D341Med (cell line): ENCODE results near the gene CNOT8.
"Not testable (repeated sequence)": the region's sequence is repeated elsewhere in the genome, so short reads cannot be mapped to it uniquely, and the experiment has no call there.

ENCODE experiments used
- DNase-seq: peaks from one replicate; pipeline ENCODE4 v3.0.0; 2012; ENCODE audit warnings: low spot score

Gene CNOT8

GRCh38 chr5:154865466-154866184 is 7.2 kb downstream of the CNOT8 start:
- DNase-seq: no peak

GRCh38 chr5:154866841-154867240 is 8.4 kb downstream of the CNOT8 start:
- no peak for DNase-seq

GRCh38 chr5:154868702-154869101 is 10.3 kb downstream of the CNOT8 start:
- peak; percentile 53 for DNase-seq

- no peak for DNase-seq
Measured at GRCh38 chr5:154871734-154872133, 13.3 kb downstream of the CNOT8 start.

GRCh38 chr5:154873791-154874331 is 15.4 kb downstream of the CNOT8 start:
- DNase-seq: no peak

GRCh38 chr5:154878642-154879335 is 20.4 kb downstream of the CNOT8 start:
- no peak for DNase-seq

GRCh38 chr5:154881986-154882385 is 23.6 kb downstream of the CNOT8 start:
- no peak for DNase-seq

- DNase-seq: no peak
Measured at GRCh38 chr5:154884424-154884823, 26.0 kb downstream of the CNOT8 start.

- DNase-seq: no peak
Measured at GRCh38 chr5:154885439-154885838, 27.0 kb downstream of the CNOT8 start.

- DNase-seq: no peak
Measured at GRCh38 chr5:154892369-154892771, 33.9 kb downstream of the CNOT8 start.

- no peak for DNase-seq
Measured at GRCh38 chr5:154893381-154893780, 35.0 kb downstream of the CNOT8 start.

- no peak for DNase-seq
Measured at GRCh38 chr5:154895606-154896561, 37.5 kb downstream of the CNOT8 start.

- DNase-seq: no peak
Measured at GRCh38 chr5:154896562-154897165, 38.2 kb downstream of the CNOT8 start.

- no peak for DNase-seq
Measured at GRCh38 chr5:154898210-154898609, 39.8 kb downstream of the CNOT8 start.

GRCh38 chr5:154899151-154899816 is 40.9 kb downstream of the CNOT8 start:
- DNase-seq: no peak

- DNase-seq: no peak
Measured at GRCh38 chr5:154900066-154900465, 41.6 kb downstream of the CNOT8 start.

GRCh38 chr5:154901276-154901675 is 42.8 kb downstream of the CNOT8 start:
- no peak for DNase-seq

- no peak for DNase-seq
Measured at GRCh38 chr5:154901913-154902312, 43.5 kb downstream of the CNOT8 start.

- DNase-seq: not testable (repeated sequence)
Measured at GRCh38 chr5:154905601-154906000, 47.2 kb downstream of the CNOT8 start.

- no peak for DNase-seq
Measured at GRCh38 chr5:154916874-154917273, 58.4 kb downstream of the CNOT8 start.

- DNase-seq: no peak
Measured at GRCh38 chr5:154917757-154918156, 59.3 kb downstream of the CNOT8 start.
